Measurements from ENCODE around the gene TMEM132C.

- TF ChIP-seq BHLHE40 (IDR thresholded peaks at IDR 0.05; ENCODE audit: borderline replicate concordance) (no peak), PKNOX1 (IDR thresholded peaks at IDR 0.05) (no peak), NFRKB (IDR thresholded peaks at IDR 0.05) (no peak), L3MBTL2 (conservative IDR thresholded peaks at IDR 0.05) (no peak), LEF1 (IDR thresholded peaks at IDR 0.05; ENCODE audit: borderline replicate concordance) (no peak), FOXK2 (IDR thresholded peaks at IDR 0.05) (no peak), SUZ12 (IDR thresholded peaks at IDR 0.05) (no peak), ZNF384 (IDR thresholded peaks at IDR 0.05) (no peak), TARDBP (IDR thresholded peaks at IDR 0.05) (no peak), SP1 (IDR thresholded peaks at IDR 0.05) (no peak), ELF4 (IDR thresholded peaks at IDR 0.05) (no peak), FOXA1 (IDR thresholded peaks at IDR 0.05) (no peak), ARNT (IDR thresholded peaks at IDR 0.05) (no peak), CTBP1 (IDR thresholded peaks at IDR 0.05; ENCODE audit: borderline replicate concordance) (no peak)
Observed at GRCh38 chr12:128754275-128754674, 487.3 kb downstream of the TMEM132C start.
